ENCODE results near the gene ERF. TPM values are rescaled to one million over a fixed set of nuclear protein-coding genes. Genes with fewer than 3 reads are reported as not detected.

Gene ERF
- total RNA-seq, 2 experiments from 2014 or later, result 26.7 to 33.5 TPM

DNA sequence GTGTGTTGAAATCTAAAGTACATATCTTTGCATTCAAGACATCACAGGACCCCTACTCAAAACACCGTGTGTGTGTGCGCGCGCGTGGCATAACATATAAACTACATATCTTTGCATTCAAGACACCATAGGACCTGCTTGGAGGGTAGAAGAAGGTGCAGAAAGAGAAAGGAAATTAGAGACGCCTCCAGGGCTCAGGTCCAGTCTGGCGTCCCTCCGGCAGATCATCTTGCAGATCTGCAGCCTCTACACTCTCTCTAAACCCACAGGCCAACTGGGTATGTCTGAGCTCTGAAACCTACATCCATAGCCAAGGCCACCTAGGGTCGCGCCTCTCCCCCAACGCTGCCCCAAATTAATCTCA lies 48.2 kb upstream of the ERF start:
- BruUV-seq (replicated peaks), result no TSS peak
- H3K4me2 ChIP-seq (ENCODE audit: low read length), result peak overlapping the region; percentile 94
- DNase-seq (ENCODE audit: low spot score), result no peak
- H3K4me1 ChIP-seq (ENCODE audit: insufficient read depth, low read length, poor library complexity, severe bottlenecking), result peaks cover 15% of the 10 kb centered on the region
- no peaks in the 10 kb centered on the region for H4K20me1 ChIP-seq (ENCODE audit: insufficient read depth, low read length)
- peak overlapping the region; percentile 49 for H3K27ac ChIP-seq (ENCODE audit: low read depth, low read length, poor library complexity, severe bottlenecking)
- TF ChIP-seq, protein P1, sequence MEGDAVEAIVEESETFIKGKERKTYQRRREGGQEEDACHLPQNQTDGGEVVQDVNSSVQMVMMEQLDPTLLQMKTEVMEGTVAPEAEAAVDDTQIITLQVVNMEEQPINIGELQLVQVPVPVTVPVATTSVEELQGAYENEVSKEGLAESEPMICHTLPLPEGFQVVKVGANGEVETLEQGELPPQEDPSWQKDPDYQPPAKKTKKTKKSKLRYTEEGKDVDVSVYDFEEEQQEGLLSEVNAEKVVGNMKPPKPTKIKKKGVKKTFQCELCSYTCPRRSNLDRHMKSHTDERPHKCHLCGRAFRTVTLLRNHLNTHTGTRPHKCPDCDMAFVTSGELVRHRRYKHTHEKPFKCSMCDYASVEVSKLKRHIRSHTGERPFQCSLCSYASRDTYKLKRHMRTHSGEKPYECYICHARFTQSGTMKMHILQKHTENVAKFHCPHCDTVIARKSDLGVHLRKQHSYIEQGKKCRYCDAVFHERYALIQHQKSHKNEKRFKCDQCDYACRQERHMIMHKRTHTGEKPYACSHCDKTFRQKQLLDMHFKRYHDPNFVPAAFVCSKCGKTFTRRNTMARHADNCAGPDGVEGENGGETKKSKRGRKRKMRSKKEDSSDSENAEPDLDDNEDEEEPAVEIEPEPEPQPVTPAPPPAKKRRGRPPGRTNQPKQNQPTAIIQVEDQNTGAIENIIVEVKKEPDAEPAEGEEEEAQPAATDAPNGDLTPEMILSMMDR (conservative IDR thresholded peaks at IDR 0.05; ENCODE audit: low read length), result no peak
- TF ChIP-seq EZH2phosphoT487 (IDR thresholded peaks at IDR 0.05; ENCODE audit: borderline replicate concordance, low read depth, low read length), result no peak
- H3K36me3 ChIP-seq (ENCODE audit: insufficient read depth, low read length), result no peaks in the 10 kb centered on the region
- ChIA-PET POLR2A (no interaction called here), CTCF (ENCODE audit: unreplicated experiment) (no interaction called here)
- no peaks in the 10 kb centered on the region for H3K9me2 ChIP-seq (ENCODE audit: insufficient read depth, low read length)
- no peaks in the 10 kb centered on the region for H3K9me3 ChIP-seq (ENCODE audit: low read length)
- peak overlapping the region; percentile 88 for H3K4me3 ChIP-seq (ENCODE audit: low read depth, low read length, poor library complexity, severe bottlenecking)
- H3K79me2 ChIP-seq (ENCODE audit: insufficient read depth, low read depth, low read length), result peaks cover 4% of the 10 kb centered on the region; the same call in 1 of the 2 replicates
- intact Hi-C loops (cut with micrococcal nuclease; ENCODE audit: unreplicated experiment), result no loop called here
- peak overlapping the region; percentile 79; the same call in 1 of the 2 replicates for H2AFZ ChIP-seq (ENCODE audit: low read length)

DNA sequence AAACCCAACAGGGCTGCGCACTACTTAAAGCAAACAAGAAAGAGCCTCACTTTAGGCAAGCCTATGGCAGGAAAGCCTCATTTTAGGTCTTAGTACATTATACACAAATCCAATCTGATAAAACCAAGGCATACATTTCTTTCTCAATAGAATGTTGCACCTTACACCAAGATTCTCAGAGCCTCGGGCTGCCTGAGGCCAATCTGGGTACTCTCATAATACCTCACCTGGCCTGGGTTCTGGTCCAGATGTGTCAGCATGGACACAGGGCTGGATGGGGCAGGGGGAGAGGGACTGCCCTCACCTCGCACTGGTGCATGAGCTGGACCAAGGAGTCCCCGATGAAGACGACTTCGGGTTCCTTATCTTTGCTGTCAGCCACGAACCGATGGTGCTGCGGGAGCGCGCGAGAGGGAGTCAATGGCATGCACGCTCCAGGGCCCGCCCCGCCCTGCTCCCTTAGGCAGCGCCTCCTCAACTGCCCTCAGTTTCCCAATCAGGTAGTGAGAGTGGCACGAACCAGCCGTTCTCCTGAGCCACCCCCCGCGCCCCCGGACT lies 46.8 kb upstream of the ERF start, which contains the start of gene PRR19:
TSS of gene PRR19 (plus strand) at position 487 of the 558 bp plus-strand sequence. CDS start 7,453 bp downstream, outside the sequence.
- Histone ChIP-seq H3K9me3 (ENCODE audit: low read length) (no peaks in the 10 kb centered on the region), H3K4me3 (ENCODE audit: low read depth, low read length, poor library complexity, severe bottlenecking) (peak within 1 kb of the TSS; percentile 88), H3K79me2 (ENCODE audit: insufficient read depth, low read depth, low read length) (peaks cover 4% of the 10 kb centered on the region; the same call in 1 of the 2 replicates), H3K36me3 (ENCODE audit: insufficient read depth, low read length) (peaks cover 5% of the 10 kb centered on the region; the same call in 1 of the 2 replicates), H3K4me1 (ENCODE audit: insufficient read depth, low read length, poor library complexity, severe bottlenecking) (peaks cover 15% of the 10 kb centered on the region), H4K20me1 (ENCODE audit: insufficient read depth, low read length) (no peaks in the 10 kb centered on the region), H3K4me2 (ENCODE audit: low read length) (peak within 1 kb of the TSS; percentile 94), H3K27ac (ENCODE audit: low read depth, low read length, poor library complexity, severe bottlenecking) (peak within 1 kb of the TSS; percentile 49), H3K9me2 (ENCODE audit: insufficient read depth, low read length) (no peaks in the 10 kb centered on the region), H2AFZ (ENCODE audit: low read length) (peak within 1 kb of the TSS; percentile 79)
- POLR2A ChIA-PET, result interaction anchor here (1.0 kb wide), 1 partner anchor 21 kb away, joined by 5 read pairs; no protein-coding TSS in a partner anchor
- intact Hi-C loops (cut with micrococcal nuclease; ENCODE audit: unreplicated experiment), result loop anchor here (1.0 kb wide), 1 partner anchor 15 kb away; no protein-coding TSS in a partner anchor
- DNase-seq (ENCODE audit: low spot score), result peak; percentile 50
- CTCF ChIA-PET (ENCODE audit: unreplicated experiment), result no interaction called here
- TF ChIP-seq, protein P1 (conservative IDR thresholded peaks at IDR 0.05; ENCODE audit: low read length), result no peak
- TF ChIP-seq EZH2phosphoT487 (IDR thresholded peaks at IDR 0.05; ENCODE audit: borderline replicate concordance, low read depth, low read length), result no peak
- BruUV-seq (replicated peaks), result no TSS peak

DNA sequence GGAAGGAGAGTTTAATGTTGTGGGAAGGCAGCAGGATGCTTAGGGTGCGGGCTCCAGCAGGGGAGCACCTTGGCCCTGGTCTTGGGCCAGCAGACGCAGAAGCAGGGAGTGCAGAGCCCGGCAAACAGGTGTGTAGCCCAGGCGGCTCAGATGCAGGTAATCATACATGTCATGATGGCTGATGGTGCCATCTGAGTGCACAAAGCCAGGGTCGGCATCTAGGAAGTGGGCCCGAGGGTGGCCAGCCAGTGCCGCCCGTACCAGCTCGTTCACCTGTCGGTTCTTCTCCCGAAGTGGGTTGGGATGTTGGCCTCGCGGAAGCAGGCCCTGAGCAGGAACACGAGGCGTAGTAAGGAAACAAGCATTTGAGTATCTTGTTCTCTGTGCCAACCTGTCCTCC lies 42.1 kb upstream of the ERF start:
- BruUV-seq (replicated peaks), result no TSS peak
- POLR2A ChIA-PET, result no interaction called here
- TF ChIP-seq, protein P1 (conservative IDR thresholded peaks at IDR 0.05; ENCODE audit: low read length), result no peak
- TF ChIP-seq EZH2phosphoT487 (IDR thresholded peaks at IDR 0.05; ENCODE audit: borderline replicate concordance, low read depth, low read length), result no peak
- H3K36me3 ChIP-seq (ENCODE audit: insufficient read depth, low read length), result peaks cover 49% of the 10 kb centered on the region
- H3K4me2 ChIP-seq (ENCODE audit: low read length), result no peak overlapping the region
- no peaks in the 10 kb centered on the region for H4K20me1 ChIP-seq (ENCODE audit: insufficient read depth, low read length)
- intact Hi-C loops (cut with micrococcal nuclease; ENCODE audit: unreplicated experiment), result loop anchor here (5.0 kb wide), 1 partner anchor 165 kb away; the partner anchor contains the start of gene POU2F2
- H3K4me3 ChIP-seq (ENCODE audit: low read depth, low read length, poor library complexity, severe bottlenecking), result no peak overlapping the region
- peaks cover 4% of the 10 kb centered on the region; the same call in 1 of the 2 replicates for H3K79me2 ChIP-seq (ENCODE audit: insufficient read depth, low read depth, low read length)
- no peak overlapping the region for H3K27ac ChIP-seq (ENCODE audit: low read depth, low read length, poor library complexity, severe bottlenecking)
- CTCF ChIA-PET (ENCODE audit: unreplicated experiment), result no interaction called here
- H3K9me3 ChIP-seq (ENCODE audit: low read length), result no peaks in the 10 kb centered on the region
- no peaks in the 10 kb centered on the region for H3K9me2 ChIP-seq (ENCODE audit: insufficient read depth, low read length)
- no peak overlapping the region for H2AFZ ChIP-seq (ENCODE audit: low read length)
- no peak for DNase-seq (ENCODE audit: low spot score)
- peaks cover 8% of the 10 kb centered on the region for H3K4me1 ChIP-seq (ENCODE audit: insufficient read depth, low read length, poor library complexity, severe bottlenecking)
